Smooth muscle cell (in vitro differentiated cells): ENCODE results near the gene SMIM45. TPM values are rescaled to one million over a fixed set of nuclear protein-coding genes. Genes with fewer than 3 reads are reported as not detected.

Source experiments
- DNase-seq: peaks from one replicate; lab custom pipeline; 2025; ENCODE audit not compliant: unreplicated experiment; lab: John Stamatoyannopoulos, UW
- H2AFZ ChIP-seq: fragments of 200-600 bp; sonication (generic); 2 replicates; pipeline ENCODE4 v1.6.0; 2016; ENCODE audit warnings: antibody characterized with exemption, low read depth, mild to moderate bottlenecking
- H3F3A ChIP-seq: fragments of 200-600 bp; sonication (generic); 2 replicates; pipeline ENCODE4 v1.6.0; 2017; ENCODE audit warnings: antibody characterized with exemption, low read depth
- H3K27ac ChIP-seq: fragments of 200-600 bp; sonication (generic); 2 replicates; pipeline ENCODE4 v1.5.1; 2016; ENCODE audit warnings: low read depth, mild to moderate bottlenecking
- H3K27me3 ChIP-seq: fragments of 200-600 bp; sonication (generic); 2 replicates; pipeline ENCODE4 v1.6.1; 2016; ENCODE audit warnings: low read depth, mild to moderate bottlenecking
- H3K36me3 ChIP-seq: fragments of 200-600 bp; sonication (generic); 2 replicates; pipeline ENCODE4 v1.5.1; 2016; ENCODE audit warnings: low read depth
- H3K4me1 ChIP-seq: fragments of 200-600 bp; sonication (generic); 2 replicates; pipeline ENCODE4 v1.5.1; 2016; ENCODE audit warnings: low read depth
- H3K4me2 ChIP-seq: fragments of 200-600 bp; sonication (generic); 2 replicates; pipeline ENCODE4 v1.6.0; 2016; ENCODE audit warnings: mild to moderate bottlenecking
- H3K4me3 ChIP-seq: fragments of 200-600 bp; sonication (generic); 2 replicates; pipeline ENCODE4 v1.5.1; 2016; ENCODE audit warnings: mild to moderate bottlenecking
- H3K79me2 ChIP-seq: fragments of 200-600 bp; sonication (generic); 2 replicates; pipeline ENCODE4 v1.6.0; 2016; ENCODE audit warnings: low read depth, mild to moderate bottlenecking
- H3K9ac ChIP-seq: fragments of 200-600 bp; sonication (generic); 2 replicates; pipeline ENCODE4 v1.6.0; 2016; ENCODE audit warnings: low read depth
- H3K9me3 ChIP-seq: fragments of 200-600 bp; sonication (generic); replicated peaks from 2 replicates; pipeline ENCODE4 v1.5.1; 2016; ENCODE audit warnings: low read depth
- H4K20me1 ChIP-seq: fragments of 200-600 bp; sonication (generic); 2 replicates; pipeline ENCODE4 v1.6.0; 2016; ENCODE audit warnings: low read depth
- CTCF ChIP-seq: fragments of 200-600 bp; sonication (generic); IDR thresholded peaks from 2 replicates; pipeline ENCODE4 v1.5.1; 2017; ENCODE audit warnings: borderline replicate concordance, mild to moderate bottlenecking, antibody characterized with exemption; ENCODE audit not compliant: insufficient read depth, poor library complexity, severe bottlenecking
- WGBS: methylation state at CpG from one replicate; pipeline ENCODE4 v1.1.7; 2016; ENCODE audit warnings: low lambda C conversion rate; 5-methylcytosine and 5-hydroxymethylcytosine counted together
- polyA plus RNA-seq: library from polyadenylated mRNA; unstranded; fragments of >200 nt; fragmentation: Nextera tagmentation; extraction: Ambion mirVana; gene quantifications from 2 replicates; pipeline ENCODE4 v1.2.1, GENCODE V29; 2016
- total RNA-seq: library from RNA; depleted of rRNA; stranded (reverse); fragments of >200 nt; gene quantifications from 2 replicates; pipeline ENCODE4 v1.2.3, GENCODE V29; 2014

The SMIM45 gene

GRCh38 chr22:42001706-42002105, 49.8 kb downstream of the SMIM45 start:
- WGBS: 94% methylated on average over 12 of the region's 12 CpGs
- Histone ChIP-seq H3K4me2 (no peak overlapping the region), H3F3A (no peaks in the 10 kb centered on the region), H3K27me3 (no peaks in the 10 kb centered on the region), H3K9ac (no peak overlapping the region), H3K4me3 (no peak overlapping the region), H4K20me1 (no peaks in the 10 kb centered on the region), H2AFZ (no peak overlapping the region), H3K36me3 (no peaks in the 10 kb centered on the region), H3K4me1 (no peaks in the 10 kb centered on the region), H3K79me2 (no peaks in the 10 kb centered on the region), H3K9me3 (no peaks in the 10 kb centered on the region), H3K27ac (no peak overlapping the region)
- no peak for TF ChIP-seq CTCF
- no peak for DNase-seq

- Histone ChIP-seq H3K4me1 (no peaks in the 10 kb centered on the region), H3K4me2 (no peak overlapping the region), H3K79me2 (no peaks in the 10 kb centered on the region), H3F3A (no peaks in the 10 kb centered on the region), H3K27me3 (no peaks in the 10 kb centered on the region), H3K36me3 (no peaks in the 10 kb centered on the region), H3K4me3 (no peak overlapping the region), H4K20me1 (no peaks in the 10 kb centered on the region), H3K9ac (no peak overlapping the region), H3K9me3 (peaks cover 5% of the 10 kb centered on the region), H3K27ac (no peak overlapping the region), H2AFZ (no peak overlapping the region)
- WGBS: 74% methylated on average over 4 of the region's 4 CpGs
- no peak for TF ChIP-seq CTCF
- DNase-seq: no peak
Measured at GRCh38 chr22:42007922-42008321, 56.0 kb downstream of the SMIM45 start.

Other genes starting within 250 kb of the SMIM45 start
- 6.5 and 7.4 TPM in 2 replicates for gene CCDC134, start 151.5 kb upstream of the SMIM45 start, total RNA-seq
- gene CCDC134, start 151.5 kb upstream of the SMIM45 start, polyA plus RNA-seq: 4.6 and 8.8 TPM in 2 replicates
- gene SREBF2, start 119.0 kb upstream of the SMIM45 start, total RNA-seq: 62.9 and 70.3 TPM in 2 replicates
- 68.5 and 78.2 TPM in 2 replicates for gene SREBF2, start 119.0 kb upstream of the SMIM45 start, polyA plus RNA-seq
- not detected in 2 replicates for gene SHISA8, start 37.1 kb upstream of the SMIM45 start, total RNA-seq
- 0.11 TPM in 1 of 2 replicates, not detected in the other for gene SHISA8, start 37.1 kb upstream of the SMIM45 start, polyA plus RNA-seq
- not detected in 2 replicates for gene TNFRSF13C, start 25.3 kb upstream of the SMIM45 start, total RNA-seq
- gene TNFRSF13C, start 25.3 kb upstream of the SMIM45 start, polyA plus RNA-seq: 0.15 and 0.37 TPM in 2 replicates
- gene CENPM, start 5.0 kb upstream of the SMIM45 start, total RNA-seq: 3.5 and 5.6 TPM in 2 replicates
- gene CENPM, start 5.0 kb upstream of the SMIM45 start, polyA plus RNA-seq: 13.5 and 16.0 TPM in 2 replicates
- 0.99 and 1.3 TPM in 2 replicates for gene SEPTIN3, start 17.3 kb downstream of the SMIM45 start, total RNA-seq
- gene SEPTIN3, start 17.3 kb downstream of the SMIM45 start, polyA plus RNA-seq: 0.65 and 1.1 TPM in 2 replicates
- gene WBP2NL, start 46.6 kb downstream of the SMIM45 start, total RNA-seq: not detected in 2 replicates
- gene WBP2NL, start 46.6 kb downstream of the SMIM45 start, polyA plus RNA-seq: 0.10 and 0.26 TPM in 2 replicates
- gene NAGA, start 118.7 kb downstream of the SMIM45 start, total RNA-seq: 33.8 and 35.0 TPM in 2 replicates
- 35.6 and 36.1 TPM in 2 replicates for gene NAGA, start 118.7 kb downstream of the SMIM45 start, polyA plus RNA-seq
- gene PHETA2, start 122.1 kb downstream of the SMIM45 start, total RNA-seq: 6.7 and 10.8 TPM in 2 replicates
- gene PHETA2, start 122.1 kb downstream of the SMIM45 start, polyA plus RNA-seq: 12.1 and 15.9 TPM in 2 replicates
- 4.4 and 6.5 TPM in 2 replicates for gene SMDT1, start 127.5 kb downstream of the SMIM45 start, total RNA-seq
- 57.9 and 78.0 TPM in 2 replicates for gene SMDT1, start 127.5 kb downstream of the SMIM45 start, polyA plus RNA-seq
- gene NDUFA6, start 138.6 kb downstream of the SMIM45 start, total RNA-seq: 103 and 114 TPM in 2 replicates
- gene NDUFA6, start 138.6 kb downstream of the SMIM45 start, polyA plus RNA-seq: 264 and 284 TPM in 2 replicates
- gene CYP2D6, start 178.7 kb downstream of the SMIM45 start, total RNA-seq: 0.63 and 0.99 TPM in 2 replicates
- gene CYP2D6, start 178.7 kb downstream of the SMIM45 start, polyA plus RNA-seq: 0.41 and 0.70 TPM in 2 replicates